ENCODE results near the gene KLF2. TPM values are rescaled to one million over a fixed set of nuclear protein-coding genes. Genes with fewer than 3 reads are reported as not detected.
"Not testable (repeated sequence)": the region's sequence is repeated elsewhere in the genome, so short reads cannot be mapped to it uniquely, and the experiment has no call there.

Gene KLF2
- total RNA-seq, 1 donor from 2014 or later = 65.2 TPM

- Histone ChIP-seq H3K4me1 (no peaks in the 10 kb centered on the region), H3K36me3 (no peaks in the 10 kb centered on the region), H3K27me3 (ENCODE audit: low read depth) (no peaks in the 10 kb centered on the region), H3K9me3 (replicated peaks) (no peaks in the 10 kb centered on the region), H3K27ac (replicated peaks) (no peak overlapping the region), H3K4me3 (no peak overlapping the region)
- no peak for TF ChIP-seq CTCF (IDR thresholded peaks at IDR 0.05; ENCODE audit: borderline replicate concordance)
- no peak for DNase-seq
- intact Hi-C loops (cut with micrococcal nuclease) = no loop called here
Observed at GRCh38 chr19:16301999-16302694, 22.5 kb upstream of the KLF2 start.

GRCh38 chr19:16303755-16304154 is 20.9 kb upstream of the KLF2 start:
- no peak overlapping the region for H3K27ac ChIP-seq (replicated peaks)
- TF ChIP-seq CTCF (IDR thresholded peaks at IDR 0.05; ENCODE audit: borderline replicate concordance) = no peak
- no peaks in the 10 kb centered on the region for H3K4me1 ChIP-seq
- no peaks in the 10 kb centered on the region for H3K27me3 ChIP-seq (ENCODE audit: low read depth)
- no peaks in the 10 kb centered on the region for H3K9me3 ChIP-seq (replicated peaks)
- H3K36me3 ChIP-seq = no peaks in the 10 kb centered on the region
- H3K4me3 ChIP-seq = no peak overlapping the region
- intact Hi-C loops (cut with micrococcal nuclease) = no loop called here
- DNase-seq = no peak

GRCh38 chr19:16304511-16304910 is 20.1 kb upstream of the KLF2 start:
- H3K4me1 ChIP-seq; H3K27ac ChIP-seq (replicated peaks); DNase-seq; H3K9me3 ChIP-seq (replicated peaks); H3K4me3 ChIP-seq; H3K27me3 ChIP-seq (ENCODE audit: low read depth); intact Hi-C loops (cut with micrococcal nuclease); H3K36me3 ChIP-seq: not testable (repeated sequence)

GRCh38 chr19:16305060-16305459 is 19.6 kb upstream of the KLF2 start:
- H3K36me3 ChIP-seq; H3K27ac ChIP-seq (replicated peaks); H3K27me3 ChIP-seq (ENCODE audit: low read depth); H3K9me3 ChIP-seq (replicated peaks); H3K4me3 ChIP-seq; intact Hi-C loops (cut with micrococcal nuclease); H3K4me1 ChIP-seq; DNase-seq: not testable (repeated sequence)

GRCh38 chr19:16306728-16307402 is 17.8 kb upstream of the KLF2 start:
- Histone ChIP-seq H3K4me1 (no peaks in the 10 kb centered on the region), H3K27ac (replicated peaks) (no peak overlapping the region), H3K4me3 (no peak overlapping the region), H3K27me3 (ENCODE audit: low read depth) (no peaks in the 10 kb centered on the region), H3K36me3 (no peaks in the 10 kb centered on the region), H3K9me3 (replicated peaks) (no peaks in the 10 kb centered on the region)
- no peak for DNase-seq
- no peak for TF ChIP-seq CTCF (IDR thresholded peaks at IDR 0.05; ENCODE audit: borderline replicate concordance)
- intact Hi-C loops (cut with micrococcal nuclease) = no loop called here

- Histone ChIP-seq H3K4me3 (no peak overlapping the region), H3K36me3 (no peaks in the 10 kb centered on the region), H3K27ac (replicated peaks) (no peak overlapping the region), H3K4me1 (no peaks in the 10 kb centered on the region), H3K9me3 (replicated peaks) (no peaks in the 10 kb centered on the region), H3K27me3 (ENCODE audit: low read depth) (no peaks in the 10 kb centered on the region)
- intact Hi-C loops (cut with micrococcal nuclease) = no loop called here
- TF ChIP-seq CTCF (IDR thresholded peaks at IDR 0.05; ENCODE audit: borderline replicate concordance) = no peak
- no peak for DNase-seq
Observed at GRCh38 chr19:16308081-16308480, 16.5 kb upstream of the KLF2 start.
